Common myeloid progenitor, CD34-positive (primary cell): ENCODE results near the gene VAPA.

Experiments used
- CTCF ChIA-PET: fragments of 350-600 bp; sonication (Branson Sonifier 250); formaldehyde crosslinking; loops from one replicate; lab custom pipeline; 2021; ENCODE audit warnings: antibody characterized with exemption; lab: Charles Lee
- POLR2A ChIA-PET: fragments of 350-600 bp; sonication (Branson Sonifier 250); formaldehyde crosslinking; loops from one replicate; lab custom pipeline; 2021; ENCODE audit warnings: antibody characterized with exemption; lab: Charles Lee
- DNase-seq, 3 donors: peaks; one replicate each; pipeline versions ENCODE4 v3.0.0 to v3.0.0-alpha.2; 2013
- H3K27ac ChIP-seq, 2 experiments: 1 replicate in 1 of 2; 2 replicates in 1 of 2; pipeline ENCODE4 v1.7.0; 2013; ENCODE audit warnings: inconsistent platforms in 2 of 2, low read length in 2 of 2, mild to moderate bottlenecking in 2 of 2, low read depth in 1 of 2, moderate library complexity in 1 of 2; ENCODE audit not compliant: severe bottlenecking in 2 of 2, insufficient read depth in 1 of 2, poor library complexity in 1 of 2
- H3K27me3 ChIP-seq, 5 experiments: replicated peaks in 2 of 5; 1 replicate in 3 of 5; 2 replicates in 2 of 5; pipeline versions ENCODE4 v1.6.1 to v1.7.0; 2013; ENCODE audit warnings: low read length in 4 of 5, mild to moderate bottlenecking in 2 of 5, moderate library complexity in 2 of 5, inconsistent platforms in 1 of 5; ENCODE audit not compliant: insufficient read depth in 5 of 5, control insufficient read depth in 4 of 5
- H3K36me3 ChIP-seq, 4 experiments: 1 replicate in 2 of 4; 2 replicates in 2 of 4; pipeline versions ENCODE4 v1.6.1 to v1.7.0; 2013; ENCODE audit warnings: low read length in 3 of 4, control low read depth in 1 of 4, mild to moderate bottlenecking in 1 of 4; ENCODE audit not compliant: control insufficient read depth in 4 of 4, insufficient read depth in 4 of 4
- H3K4me1 ChIP-seq, 4 experiments: 1 replicate in 3 of 4; 2 replicates in 1 of 4; pipeline versions ENCODE4 v1.6.1 to v1.7.1; 2013; ENCODE audit warnings: low read length in 3 of 4, mild to moderate bottlenecking in 3 of 4, control low read depth in 1 of 4, inconsistent platforms in 1 of 4, moderate library complexity in 1 of 4; ENCODE audit not compliant: control insufficient read depth in 4 of 4, insufficient read depth in 4 of 4; ENCODE audit errors: control extremely low read depth in 1 of 4
- H3K4me3 ChIP-seq, 7 experiments: 1 replicate in 4 of 7; 2 replicates in 3 of 7; pipeline versions ENCODE4 v1.5.1 to v1.7.0; 2013; ENCODE audit warnings: mild to moderate bottlenecking in 7 of 7, low read length in 6 of 7, moderate library complexity in 6 of 7, inconsistent platforms in 2 of 7, low read depth in 2 of 7, control low read depth in 1 of 7; ENCODE audit not compliant: insufficient read depth in 4 of 7, control insufficient read depth in 1 of 7; ENCODE audit errors: extremely low read depth in 1 of 7
- H3K9me3 ChIP-seq, 5 experiments: 1 replicate in 4 of 5; 2 replicates in 1 of 5; pipeline versions ENCODE4 v1.6.1 to v1.7.1; 2013; ENCODE audit warnings: low read length in 4 of 5, mild to moderate bottlenecking in 2 of 5, inconsistent platforms in 1 of 5, low read depth in 1 of 5, moderate library complexity in 1 of 5; ENCODE audit not compliant: control insufficient read depth in 4 of 5, insufficient read depth in 2 of 5; ENCODE audit errors: control extremely low read depth in 1 of 5
- WGBS: methylation state at CpG from one replicate; pipeline ENCODE4 v1.1.5; 2013; ENCODE audit not compliant: insufficient coverage; 5-methylcytosine and 5-hydroxymethylcytosine counted together

Gene VAPA

DNA sequence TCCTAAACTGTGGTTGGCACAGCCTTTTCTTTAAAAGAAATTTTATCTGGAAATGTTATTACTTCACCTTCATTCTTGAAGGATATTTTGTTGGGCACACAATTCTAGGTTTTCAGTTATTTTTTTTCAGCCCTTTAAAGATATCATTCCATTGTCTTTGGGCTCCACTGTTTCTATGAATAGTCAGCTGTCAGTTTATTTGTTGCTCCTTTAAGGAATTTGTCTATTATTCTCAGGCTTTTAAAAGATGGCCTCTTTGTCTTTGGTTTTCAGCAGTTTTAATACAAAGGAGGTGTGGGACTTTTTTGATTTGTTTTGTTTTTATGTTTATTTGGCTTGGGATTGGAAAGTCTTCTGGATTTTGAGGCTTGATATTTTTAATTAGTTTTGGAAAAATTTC lies 61.8 kb downstream of the VAPA start:
- no peak for DNase-seq
- POLR2A ChIA-PET = no interaction called here
- Histone ChIP-seq H3K4me3 (no peak overlapping the region), H3K9me3 (peaks cover 0 to 13% (median 3%) of the 10 kb centered on the region in 5 experiments), H3K27ac (no peak overlapping the region), H3K4me1 (no peaks in the 10 kb centered on the region), H3K36me3 (no peaks in the 10 kb centered on the region), H3K27me3 (peaks cover 0 to 1% (median 0%) of the 10 kb centered on the region in 5 experiments)
- CTCF ChIA-PET = interaction anchor here (1.4 kb wide), 1 partner anchor 543 kb away, joined by 16 read pairs; no protein-coding TSS in a partner anchor

DNA sequence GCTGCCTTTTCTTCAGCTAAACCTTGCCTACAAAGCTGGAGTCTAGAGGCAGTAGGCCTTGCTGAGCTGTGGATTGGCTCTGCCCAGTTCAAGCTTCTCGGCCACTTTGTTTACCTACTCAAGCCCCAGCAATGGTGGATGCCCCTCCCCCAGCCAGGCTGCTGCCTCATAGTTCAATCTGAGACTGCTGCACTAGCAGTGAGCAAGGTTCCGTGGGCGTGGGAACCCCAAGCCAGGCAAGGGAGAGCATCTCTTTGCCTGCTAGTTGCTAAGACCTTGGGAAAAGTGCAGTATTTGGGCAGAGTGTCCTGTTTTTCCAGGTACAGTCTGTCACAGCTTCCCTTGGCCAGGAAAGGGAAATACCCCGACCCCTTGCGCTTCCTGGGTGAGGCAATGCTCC lies 68.9 kb downstream of the VAPA start:
- CTCF ChIA-PET = interaction anchor here (2.2 kb wide), 1 partner anchor 9 kb away, joined by 7 read pairs; no protein-coding TSS in a partner anchor
- Histone ChIP-seq H3K4me3 (no peak overlapping the region), H3K9me3 (no peaks in the 10 kb centered on the region), H3K27me3 (no peaks in the 10 kb centered on the region), H3K36me3 (no peaks in the 10 kb centered on the region), H3K27ac (no peak overlapping the region), H3K4me1 (no peaks in the 10 kb centered on the region)
- no peak for DNase-seq
- WGBS = 94% methylated on average over 3 of the region's 5 CpGs
- POLR2A ChIA-PET = no interaction called here

DNA sequence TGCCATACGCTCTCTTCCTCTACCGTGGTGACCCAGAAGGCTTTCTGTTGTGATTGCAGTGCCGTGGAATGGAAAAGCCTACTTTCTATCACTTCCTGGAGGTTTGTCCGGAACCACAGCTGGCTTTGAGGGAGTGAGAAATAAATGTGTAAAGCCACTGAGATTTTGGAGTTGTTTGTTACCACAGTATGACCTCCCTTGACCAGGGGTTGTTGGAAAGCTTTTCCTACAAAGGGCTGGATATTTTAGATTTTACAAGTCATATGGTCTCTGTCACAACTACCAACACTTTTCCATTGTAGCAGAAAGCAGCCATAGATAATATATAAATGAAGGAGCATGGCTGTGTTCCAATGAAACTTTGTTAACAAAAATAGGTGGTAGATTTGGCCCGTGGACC lies 70.3 kb downstream of the VAPA start:
- 93% methylated on average over 3 of the region's 5 CpGs for WGBS
- no peak overlapping the region for H3K4me3 ChIP-seq
- CTCF ChIA-PET = interaction anchor here (1.3 to 2.2 kb wide), 2 partner anchors 10 kb away, joined by 4 to 7 read pairs; no protein-coding TSS in a partner anchor
- H3K27ac ChIP-seq = no peak overlapping the region
- DNase-seq = no peak
- H3K9me3 ChIP-seq = no peaks in the 10 kb centered on the region
- no peaks in the 10 kb centered on the region for H3K4me1 ChIP-seq
- H3K36me3 ChIP-seq = no peaks in the 10 kb centered on the region
- POLR2A ChIA-PET = no interaction called here
- H3K27me3 ChIP-seq = no peaks in the 10 kb centered on the region

DNA sequence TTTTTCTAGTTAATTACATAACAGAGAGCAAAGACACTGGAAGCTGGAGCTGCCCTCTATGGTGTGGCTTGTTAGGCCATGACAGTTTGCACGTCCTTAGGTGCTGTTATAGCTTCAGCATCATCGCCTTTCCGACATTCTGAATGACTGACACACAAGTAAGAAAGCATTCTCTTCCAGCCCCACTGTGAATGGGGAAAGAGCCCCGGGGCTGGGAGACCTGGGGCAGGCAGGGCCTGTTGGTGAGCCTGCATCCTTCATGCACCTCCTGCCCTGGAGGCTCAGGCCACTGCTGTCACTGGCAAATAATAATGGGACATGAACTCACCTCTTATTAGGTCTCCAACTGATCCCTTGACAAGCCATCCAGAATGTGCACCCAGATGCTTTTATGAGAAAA lies 71.8 kb downstream of the VAPA start:
- no peaks in the 10 kb centered on the region for H3K36me3 ChIP-seq
- 87% methylated on average over 4 of the region's 4 CpGs for WGBS
- POLR2A ChIA-PET = no interaction called here
- CTCF ChIA-PET = interaction anchor here (1.4 kb wide), 1 partner anchor 20 kb away, joined by 4 read pairs; no protein-coding TSS in a partner anchor
- no peak overlapping the region for H3K4me3 ChIP-seq
- no peaks in the 10 kb centered on the region for H3K9me3 ChIP-seq
- DNase-seq = no peak
- no peak overlapping the region for H3K27ac ChIP-seq
- peaks cover 0 to 11% (median 9%) of the 10 kb centered on the region in 4 experiments for H3K4me1 ChIP-seq
- peaks cover 0 to 5% (median 0%) of the 10 kb centered on the region in 5 experiments for H3K27me3 ChIP-seq

DNA sequence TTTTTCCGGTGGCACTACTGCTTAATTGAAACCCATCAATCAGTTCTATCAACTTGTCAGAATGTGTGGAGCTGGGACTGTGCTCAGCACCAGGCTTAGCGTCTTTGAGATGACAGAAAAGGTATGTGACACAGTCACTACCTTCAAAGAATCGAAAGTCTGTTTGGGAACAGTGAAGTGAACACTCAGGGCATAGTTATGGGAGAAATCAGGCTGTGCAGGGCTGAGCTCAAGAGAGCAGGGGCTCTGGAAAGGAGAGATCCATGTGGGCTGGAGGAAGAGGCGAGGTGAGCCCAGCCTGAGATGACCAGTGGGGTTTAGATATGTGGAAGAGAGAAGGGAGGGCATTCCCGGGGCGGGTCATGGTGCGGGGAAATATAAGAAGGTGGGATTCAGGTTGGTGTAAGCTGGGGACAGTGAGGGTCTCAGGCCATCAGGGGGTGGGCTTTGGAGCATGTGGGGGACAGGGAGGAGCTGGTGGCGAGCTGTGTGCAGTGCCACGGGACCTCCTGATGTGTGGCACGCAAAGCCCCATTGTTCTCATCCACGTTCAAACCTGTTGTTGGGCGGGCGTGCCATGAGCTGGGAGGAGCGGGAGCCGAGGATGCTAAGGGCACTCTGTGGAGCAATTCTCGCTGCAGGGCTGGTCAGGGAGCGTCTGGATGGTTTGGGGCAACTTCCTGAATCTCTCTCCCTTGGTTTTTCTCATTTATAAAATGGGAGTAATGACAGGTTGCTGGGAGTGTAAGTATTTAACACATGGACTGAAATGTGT lies 72.5 kb downstream of the VAPA start:
- CTCF ChIA-PET = interaction anchor here (1.4 kb wide), 1 partner anchor 20 kb away, joined by 4 read pairs; no protein-coding TSS in a partner anchor
- WGBS = 92% methylated on average over 15 of the region's 17 CpGs
- POLR2A ChIA-PET = no interaction called here
- H3K27ac ChIP-seq = no peak overlapping the region
- H3K9me3 ChIP-seq = no peaks in the 10 kb centered on the region
- H3K4me3 ChIP-seq = no peak overlapping the region
- peaks cover 0 to 10% (median 1%) of the 10 kb centered on the region in 5 experiments for H3K27me3 ChIP-seq
- DNase-seq = no peak
- peaks cover 0 to 11% (median 9%) of the 10 kb centered on the region in 4 experiments for H3K4me1 ChIP-seq
- H3K36me3 ChIP-seq = no peaks in the 10 kb centered on the region

DNA sequence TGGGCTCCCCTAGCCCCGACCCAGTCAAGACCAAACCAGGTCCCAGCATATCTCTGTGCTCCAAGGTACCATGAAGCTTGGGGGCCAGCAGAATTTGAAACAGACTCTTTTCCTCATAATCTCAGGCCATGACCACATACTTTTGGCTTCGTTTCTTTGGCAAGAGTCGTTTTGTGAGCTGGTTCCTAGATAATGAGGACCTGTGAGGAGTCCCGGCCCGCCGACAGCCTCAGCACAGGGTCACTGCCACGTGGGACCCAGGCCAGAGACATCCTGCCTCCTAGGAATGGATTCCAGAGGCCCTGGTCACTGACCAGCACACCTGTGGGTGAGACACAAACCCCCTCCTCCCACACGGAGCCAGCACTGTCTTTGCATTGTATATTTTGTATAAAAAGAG lies 73.5 kb downstream of the VAPA start:
- WGBS = 100% methylated on average over 5 of the region's 8 CpGs
- POLR2A ChIA-PET = no interaction called here
- no peaks in the 10 kb centered on the region for H3K9me3 ChIP-seq

DNA sequence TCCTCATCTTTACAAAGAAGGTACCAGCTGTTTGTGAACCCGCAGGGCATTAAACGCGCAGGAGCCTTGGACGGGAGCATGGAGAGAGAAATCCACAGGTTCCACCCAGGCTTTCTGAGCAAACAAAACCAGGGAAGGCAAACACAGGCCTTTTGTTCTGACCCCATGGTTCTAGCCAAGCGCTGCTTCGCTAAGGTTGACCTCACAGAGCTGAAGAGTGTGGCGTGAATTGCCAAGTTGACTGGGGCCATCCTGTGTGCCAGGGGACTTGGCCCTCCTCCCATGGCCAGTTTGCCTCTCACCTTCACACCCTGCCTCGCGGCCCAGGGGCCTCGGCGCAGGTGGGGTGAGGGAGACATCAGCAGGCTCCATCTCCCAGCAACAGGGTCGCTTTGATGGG lies 74.1 kb downstream of the VAPA start:
- CTCF ChIA-PET = interaction anchor here (0.9 to 2.7 kb wide), 5 partner anchors 16 to 23 kb away, joined by 3 to 6 read pairs (median 3); no protein-coding TSS in a partner anchor

More for the DNA sequence above, 73.5 kb downstream of the VAPA start:
- Histone ChIP-seq H3K36me3 (no peaks in the 10 kb centered on the region), H3K4me3 (no peak overlapping the region), H3K27ac (no peak overlapping the region), H3K4me1 (peaks cover 0 to 11% (median 9%) of the 10 kb centered on the region in 4 experiments), H3K27me3 (peaks cover 0 to 17% (median 8%) of the 10 kb centered on the region in 5 experiments)
- CTCF ChIA-PET = interaction anchor here (1.0 to 2.7 kb wide), 3 partner anchors 15 to 24 kb away, joined by 3 to 6 read pairs (median 3); no protein-coding TSS in a partner anchor
- DNase-seq = no peak

More for the DNA sequence above, 74.1 kb downstream of the VAPA start:
- 98% methylated on average over 8 of the region's 12 CpGs for WGBS
- peaks cover 0 to 19% (median 8%) of the 10 kb centered on the region in 5 experiments for H3K27me3 ChIP-seq
- H3K36me3 ChIP-seq = no peaks in the 10 kb centered on the region
- no peak for DNase-seq
- H3K4me3 ChIP-seq = no peak overlapping the region
- POLR2A ChIA-PET = no interaction called here
- H3K9me3 ChIP-seq = no peaks in the 10 kb centered on the region
- no peak overlapping the region for H3K27ac ChIP-seq
- H3K4me1 ChIP-seq = peaks cover 0 to 11% (median 9%) of the 10 kb centered on the region in 4 experiments
